ENCODE results near the gene SSH3. TPM values are rescaled to one million over a fixed set of nuclear protein-coding genes. Genes with fewer than 3 reads are reported as not detected.

The SSH3 gene
- total and polyA plus RNA-seq, 2 of the 4 experiments (the other 2 are of a cell fraction) = 7.3 to 26.7 TPM

DNA sequence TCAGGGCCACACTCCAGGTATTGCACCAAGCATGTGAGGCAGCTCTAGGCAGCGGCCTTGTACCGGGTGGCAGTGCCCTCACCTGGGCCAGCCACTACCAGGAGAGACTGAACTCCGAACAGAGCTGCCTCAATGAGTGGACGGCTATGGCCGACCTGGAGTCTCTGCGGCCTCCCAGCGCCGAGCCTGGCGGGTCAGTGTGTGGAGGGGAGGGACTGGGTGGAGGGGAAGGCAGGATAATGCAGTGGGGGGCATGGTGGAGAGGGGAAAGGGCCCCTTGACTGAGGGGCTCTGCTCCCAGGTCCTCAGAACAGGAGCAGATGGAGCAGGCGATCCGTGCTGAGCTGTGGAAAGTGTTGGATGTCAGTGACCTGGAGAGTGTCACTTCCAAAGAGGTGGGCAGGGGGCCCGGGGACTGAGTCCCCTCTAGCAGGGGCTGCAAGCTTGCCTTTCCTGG, 4.2 kb downstream of the SSH3 start:
- dilution Hi-C loops (cut with HindIII; ENCODE audit: low sequenced_read_pairs, unreplicated experiment) = no loop called here
- H3K36me3 ChIP-seq (ENCODE audit: control insufficient read depth, insufficient read depth, low read length) = peaks cover 34% of the 10 kb centered on the region
- H3K27ac ChIP-seq (ENCODE audit: insufficient read depth, low read length) = no peak overlapping the region
- POLR2A ChIA-PET (ENCODE audit: unreplicated experiment) = no interaction called here
- no peak overlapping the region for H2AK5ac ChIP-seq (ENCODE audit: low read depth, low read length)
- no peak overlapping the region for H2BK5ac ChIP-seq (ENCODE audit: low read depth, low read length, poor library complexity, severe bottlenecking)
- H3K18ac ChIP-seq (ENCODE audit: low read depth, low read length) = no peak overlapping the region
- intact Hi-C loops (cut with micrococcal nuclease) = no loop called here
- WGBS, 2 experiments (ENCODE audit: extremely low coverage in 2 of 2, insufficient read length in 1 of 2) = no CpG with 5 or more reads among the region's 12 CpGs
- no peak overlapping the region for H2BK120ac ChIP-seq (ENCODE audit: low read depth, low read length)
- DNase-seq (no peak), ATAC-seq (ENCODE audit: low read depth) (no peak)
- H3K9ac ChIP-seq (ENCODE audit: low read depth, low read length) = no peak overlapping the region
- H3K4me1 ChIP-seq (ENCODE audit: control insufficient read depth, insufficient read depth, low read length) = peaks cover 13% of the 10 kb centered on the region
- H2AK9ac ChIP-seq (replicated peaks; ENCODE audit: low read depth, low read length, poor library complexity) = peak overlapping the region; percentile 72
- H3K27me3 ChIP-seq (ENCODE audit: control insufficient read depth, insufficient read depth, low read length) = no peaks in the 10 kb centered on the region
- H3K9me3 ChIP-seq (ENCODE audit: control insufficient read depth, insufficient read depth, low read length) = no peaks in the 10 kb centered on the region
- no peak overlapping the region for H4K91ac ChIP-seq (ENCODE audit: insufficient read depth, low read depth, low read length)
- no peak overlapping the region for H3K56ac ChIP-seq (ENCODE audit: extremely low read depth, insufficient read depth, low read length)
- H4K20me1 ChIP-seq (ENCODE audit: insufficient read depth, low read length) = 0 out of 2 replicates have a peak, but pooled peaks cover under 1% of the 10 kb centered on the region
- H4K5ac ChIP-seq (ENCODE audit: low read depth, low read length) = no peak overlapping the region
- H3K4me2 ChIP-seq (ENCODE audit: low read depth, low read length) = no peak overlapping the region
- H3K4me3 ChIP-seq (ENCODE audit: insufficient read depth, low read depth, low read length) = no peak overlapping the region
- H3K23ac ChIP-seq (ENCODE audit: low read depth, low read length) = no peak overlapping the region
- no peak overlapping the region for H4K8ac ChIP-seq (ENCODE audit: low read depth in 2 of 2, low read length in 2 of 2)
- H3K4ac ChIP-seq (ENCODE audit: low read depth, low read length) = no peak overlapping the region
- peaks cover 0 to 15% of the 10 kb centered on the region in 2 experiments; a peak in 2 of 4 replicates for H3K79me1 ChIP-seq (ENCODE audit: low read depth in 1 of 2, low read length in 2 of 2)
- no peaks in the 10 kb centered on the region for H3K9me1 ChIP-seq (ENCODE audit: insufficient read depth, low read length)
- no TSS peak for BruUV-seq (replicated peaks)
- no peak overlapping the region for H2BK20ac ChIP-seq (ENCODE audit: low read depth, low read length)
- CTCF ChIA-PET = no interaction called here
- in situ Hi-C loops (cut with MboI; ENCODE audit: low sequenced_read_pairs) = no loop called here
- H2AFZ ChIP-seq (replicated peaks; ENCODE audit: low read length, poor library complexity) = no peak overlapping the region
- no peak overlapping the region for H3K14ac ChIP-seq (replicated peaks; ENCODE audit: low read depth, low read length)
- H2BK15ac ChIP-seq (ENCODE audit: low read depth, low read length) = no peak overlapping the region
- TF ChIP-seq FOS (IDR thresholded peaks at IDR 0.05; ENCODE audit: low read depth, low read length) (no peak), CEBPB (IDR thresholded peaks at IDR 0.05; ENCODE audit: low read depth, low read length) (no peak), RCOR1 (IDR thresholded peaks at IDR 0.05; ENCODE audit: insufficient replicate concordance, low read length) (no peak)
- TF ChIP-seq, protein P1, sequence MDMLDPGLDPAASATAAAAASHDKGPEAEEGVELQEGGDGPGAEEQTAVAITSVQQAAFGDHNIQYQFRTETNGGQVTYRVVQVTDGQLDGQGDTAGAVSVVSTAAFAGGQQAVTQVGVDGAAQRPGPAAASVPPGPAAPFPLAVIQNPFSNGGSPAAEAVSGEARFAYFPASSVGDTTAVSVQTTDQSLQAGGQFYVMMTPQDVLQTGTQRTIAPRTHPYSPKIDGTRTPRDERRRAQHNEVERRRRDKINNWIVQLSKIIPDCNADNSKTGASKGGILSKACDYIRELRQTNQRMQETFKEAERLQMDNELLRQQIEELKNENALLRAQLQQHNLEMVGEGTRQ (IDR thresholded peaks at IDR 0.05; ENCODE audit: low read depth, low read length) = no peak
